Neural crest cell (in vitro differentiated cells): ENCODE measurements around the gene INO80B. TPM values are rescaled to one million over a fixed set of nuclear protein-coding genes. Genes with fewer than 3 reads are reported as not detected.

Experiments
- DNase-seq: peaks from one replicate; pipeline ENCODE4 v3.0.0; 2021; ENCODE audit warnings: low read depth, mixed read lengths, low spot score
- H3K27ac Mint-ChIP-seq: one replicate; pipeline ENCODE4 v1.8.0; 2021; ENCODE audit warnings: mild to moderate bottlenecking, mixed read lengths; ENCODE audit not compliant: unreplicated experiment
- H3K27me3 Mint-ChIP-seq: 2 replicates; pipeline ENCODE4 v1.8.0; 2021; ENCODE audit warnings: low read depth, mild to moderate bottlenecking, mixed read lengths
- H3K36me3 Mint-ChIP-seq: 2 replicates; pipeline ENCODE4 v1.8.0; 2021; ENCODE audit warnings: low read depth, mild to moderate bottlenecking, mixed read lengths
- H3K4me1 Mint-ChIP-seq: 2 replicates; pipeline ENCODE4 v1.8.0; 2021; ENCODE audit warnings: mixed read lengths
- H3K4me3 Mint-ChIP-seq: one replicate; pipeline ENCODE4 v1.8.0; 2021; ENCODE audit warnings: mild to moderate bottlenecking, mixed read lengths
- H3K9me3 Mint-ChIP-seq: 2 replicates; pipeline ENCODE4 v1.8.0; 2021; ENCODE audit warnings: mixed read lengths
- total RNA-seq: library from RNA; stranded (reverse); gene quantifications from 2 replicates; pipeline ENCODE4 v1.2.1, GENCODE V29; 2021
- TF ChIP-seq, protein P1 (sequence below): fragments of 200-600 bp; sonication (generic); conservative IDR thresholded peaks from 2 replicates; pipeline ENCODE4 v1.5.0; 2021; ENCODE audit warnings: antibody characterized with exemption, mild to moderate bottlenecking

INO80B gene
- total RNA-seq, 1 donor from 2014 or later = 33.1 TPM

DNA sequence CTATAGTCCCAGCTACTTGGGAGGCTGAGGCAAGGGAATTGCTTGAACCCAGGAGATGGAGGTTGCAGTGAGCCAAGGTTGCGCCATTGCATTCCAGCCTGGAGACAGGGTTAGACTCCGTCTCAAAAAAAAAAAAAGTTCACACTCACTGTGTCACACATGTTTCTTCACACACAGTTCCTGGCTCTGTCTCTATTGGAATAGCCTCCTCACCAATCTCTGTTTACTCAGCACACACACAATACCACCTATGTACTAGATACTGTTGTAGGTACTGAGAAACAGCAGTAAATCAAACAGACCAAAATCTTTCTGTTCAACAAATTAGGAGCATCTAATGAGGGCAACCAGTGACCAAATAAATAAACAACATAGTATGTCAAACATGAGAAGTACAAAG is 31.3 kb downstream of the INO80B start:
- no peak overlapping the region for H3K4me3 Mint-ChIP-seq
- H3K36me3 Mint-ChIP-seq = peaks cover 2% of the 10 kb centered on the region
- H3K27me3 Mint-ChIP-seq = no peaks in the 10 kb centered on the region
- TF ChIP-seq, protein P1, sequence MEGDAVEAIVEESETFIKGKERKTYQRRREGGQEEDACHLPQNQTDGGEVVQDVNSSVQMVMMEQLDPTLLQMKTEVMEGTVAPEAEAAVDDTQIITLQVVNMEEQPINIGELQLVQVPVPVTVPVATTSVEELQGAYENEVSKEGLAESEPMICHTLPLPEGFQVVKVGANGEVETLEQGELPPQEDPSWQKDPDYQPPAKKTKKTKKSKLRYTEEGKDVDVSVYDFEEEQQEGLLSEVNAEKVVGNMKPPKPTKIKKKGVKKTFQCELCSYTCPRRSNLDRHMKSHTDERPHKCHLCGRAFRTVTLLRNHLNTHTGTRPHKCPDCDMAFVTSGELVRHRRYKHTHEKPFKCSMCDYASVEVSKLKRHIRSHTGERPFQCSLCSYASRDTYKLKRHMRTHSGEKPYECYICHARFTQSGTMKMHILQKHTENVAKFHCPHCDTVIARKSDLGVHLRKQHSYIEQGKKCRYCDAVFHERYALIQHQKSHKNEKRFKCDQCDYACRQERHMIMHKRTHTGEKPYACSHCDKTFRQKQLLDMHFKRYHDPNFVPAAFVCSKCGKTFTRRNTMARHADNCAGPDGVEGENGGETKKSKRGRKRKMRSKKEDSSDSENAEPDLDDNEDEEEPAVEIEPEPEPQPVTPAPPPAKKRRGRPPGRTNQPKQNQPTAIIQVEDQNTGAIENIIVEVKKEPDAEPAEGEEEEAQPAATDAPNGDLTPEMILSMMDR = no peak
- H3K9me3 Mint-ChIP-seq = no peaks in the 10 kb centered on the region
- no peak for DNase-seq
- peaks cover 19% of the 10 kb centered on the region for H3K4me1 Mint-ChIP-seq
- no peak overlapping the region for H3K27ac Mint-ChIP-seq

DNA sequence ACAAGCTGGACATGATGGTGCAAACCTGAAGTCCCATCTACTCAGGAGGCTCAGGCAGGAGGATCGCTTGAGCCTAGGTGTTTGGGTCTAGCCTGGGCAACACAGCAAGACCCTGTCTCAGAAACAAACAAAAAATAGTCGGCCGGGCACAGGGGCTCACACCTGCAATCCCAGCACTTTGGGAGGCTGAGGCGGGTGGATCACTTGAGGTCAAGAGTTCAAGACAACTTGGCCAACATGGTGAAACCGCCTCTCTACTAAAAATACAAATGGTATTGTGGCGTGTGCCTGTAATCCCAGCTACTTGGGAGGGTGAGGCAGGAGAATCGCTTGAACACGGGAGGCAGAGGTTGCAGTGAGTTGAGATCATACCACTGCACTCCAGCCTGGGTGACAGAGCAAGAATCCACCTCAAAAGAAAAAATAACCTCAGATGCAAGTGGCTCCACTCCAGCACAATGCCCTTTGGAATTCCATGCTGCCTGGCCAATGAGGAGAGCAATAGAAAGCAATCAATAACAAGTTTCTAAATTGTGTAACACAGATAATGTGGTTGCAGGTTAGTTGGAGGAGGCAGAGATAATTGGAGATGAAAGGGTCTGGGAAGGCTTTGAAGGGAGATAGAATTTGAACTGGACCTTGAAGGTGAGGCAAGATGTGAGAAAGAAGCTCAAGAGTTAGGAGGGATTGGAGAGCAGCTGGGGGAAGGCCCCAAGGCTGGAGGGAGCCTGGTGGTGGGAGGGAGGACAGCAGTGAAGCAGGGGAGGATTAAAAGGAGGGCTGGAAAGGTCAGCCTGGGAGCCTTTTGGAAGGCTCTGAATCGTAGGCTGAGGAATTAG is 34.0 kb downstream of the INO80B start:
- TF ChIP-seq, protein P1 = no peak
- Mint-ChIP-seq H3K36me3 (peaks cover 5% of the 10 kb centered on the region), H3K9me3 (no peaks in the 10 kb centered on the region), H3K4me1 (no peaks in the 10 kb centered on the region), H3K27ac (no peak overlapping the region), H3K27me3 (no peaks in the 10 kb centered on the region), H3K4me3 (no peak overlapping the region)
- no peak for DNase-seq

DNA sequence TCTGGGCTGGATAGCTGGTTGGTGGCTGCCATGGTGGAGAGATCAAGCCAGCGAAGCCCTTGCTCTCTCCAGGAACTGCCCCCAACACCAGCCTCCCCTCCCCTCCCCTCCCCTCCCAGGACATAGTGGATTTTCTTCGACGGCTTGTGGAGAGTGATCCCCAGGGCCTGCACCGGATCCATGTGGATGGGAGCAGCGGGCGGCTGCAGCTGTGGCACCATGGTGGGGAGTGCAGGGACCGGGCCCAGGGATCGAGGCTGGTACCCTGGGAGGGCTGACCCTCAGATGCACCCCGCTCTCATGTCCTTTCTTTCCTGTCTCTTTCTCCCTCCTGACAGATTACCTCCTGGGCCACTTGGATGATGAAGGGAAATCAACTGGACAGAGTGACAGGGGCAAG is 35.0 kb downstream of the INO80B start:
- no peak for DNase-seq
- H3K27ac Mint-ChIP-seq = no peak overlapping the region
- no peaks in the 10 kb centered on the region for H3K9me3 Mint-ChIP-seq
- no peaks in the 10 kb centered on the region for H3K4me1 Mint-ChIP-seq
- H3K4me3 Mint-ChIP-seq = no peak overlapping the region
- H3K27me3 Mint-ChIP-seq = peaks cover 4% of the 10 kb centered on the region
- H3K36me3 Mint-ChIP-seq = peaks cover 11% of the 10 kb centered on the region
- TF ChIP-seq, protein P1 = no peak

DNA sequence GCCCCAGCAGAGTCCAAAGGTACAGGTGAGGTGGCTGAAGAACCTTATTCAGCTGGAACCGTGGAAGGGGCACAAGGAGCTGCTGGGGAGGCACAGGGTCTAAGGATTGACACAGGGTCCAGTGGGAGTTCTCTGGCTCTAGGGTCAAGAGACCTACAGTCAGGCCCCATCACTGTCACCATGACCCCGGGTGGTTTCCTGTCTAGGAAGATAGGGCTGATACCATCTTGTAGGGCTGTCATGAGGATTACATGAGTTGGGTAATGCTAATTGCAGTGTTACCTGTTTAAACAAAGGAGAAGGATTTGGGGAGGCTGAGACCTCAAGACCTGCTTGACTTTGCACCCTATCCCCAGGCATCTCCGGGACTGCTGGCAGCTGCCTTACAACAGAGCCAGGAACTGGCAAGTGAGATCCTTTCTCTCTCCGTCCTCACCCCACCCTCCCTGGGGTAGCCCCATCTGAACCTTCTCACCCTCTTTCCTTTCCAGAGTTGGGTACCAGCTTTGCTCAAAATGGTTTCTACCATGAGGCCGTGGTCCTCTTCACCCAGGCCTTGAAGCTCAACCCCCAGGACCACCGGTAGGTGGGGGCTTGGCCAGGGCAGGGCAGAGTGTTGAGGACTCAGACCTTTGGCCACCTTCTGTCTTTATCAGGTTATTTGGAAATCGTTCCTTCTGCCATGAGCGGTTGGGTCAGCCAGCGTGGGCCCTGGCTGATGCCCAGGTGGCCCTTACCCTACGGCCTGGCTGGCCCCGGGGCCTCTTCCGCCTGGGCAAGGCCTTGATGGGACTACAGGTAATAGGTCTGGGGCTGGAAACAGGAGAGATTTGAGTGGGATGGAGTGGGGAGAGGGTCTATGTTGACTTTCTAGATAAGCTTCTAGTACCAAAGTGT is 37.0 kb downstream of the INO80B start:
- H3K27ac Mint-ChIP-seq = no peak overlapping the region
- no peaks in the 10 kb centered on the region for H3K9me3 Mint-ChIP-seq
- TF ChIP-seq, protein P1 = no peak
- H3K4me1 Mint-ChIP-seq = no peaks in the 10 kb centered on the region
- peaks cover 15% of the 10 kb centered on the region for H3K36me3 Mint-ChIP-seq
- H3K27me3 Mint-ChIP-seq = peaks cover 24% of the 10 kb centered on the region
- H3K4me3 Mint-ChIP-seq = no peak overlapping the region
- DNase-seq = no peak

DNA sequence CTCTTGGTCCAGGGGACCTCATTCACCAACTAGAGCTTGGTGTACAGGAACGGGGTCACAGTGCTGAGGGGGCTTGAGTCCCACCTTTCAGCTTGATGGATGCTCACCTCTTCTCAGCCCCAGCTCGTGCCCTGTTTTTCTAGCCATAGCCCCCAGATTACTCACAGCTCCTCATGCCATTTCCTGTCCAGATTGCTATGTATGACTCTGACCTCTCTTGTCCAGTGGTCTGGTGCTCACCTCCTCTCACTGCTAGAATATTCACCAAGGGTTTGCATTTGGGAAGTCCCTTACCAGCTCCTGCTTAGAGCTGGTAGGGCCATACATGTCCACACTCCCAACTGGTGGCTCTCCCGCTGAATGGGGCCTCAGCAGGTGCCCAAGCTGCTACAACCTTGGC is 38.7 kb downstream of the INO80B start:
- no peak overlapping the region for H3K4me3 Mint-ChIP-seq
- no peak for DNase-seq
- H3K27ac Mint-ChIP-seq = no peak overlapping the region
- H3K27me3 Mint-ChIP-seq = peaks cover 41% of the 10 kb centered on the region
- H3K4me1 Mint-ChIP-seq = peaks cover 5% of the 10 kb centered on the region
- no peaks in the 10 kb centered on the region for H3K9me3 Mint-ChIP-seq
- peaks cover 15% of the 10 kb centered on the region for H3K36me3 Mint-ChIP-seq
- TF ChIP-seq, protein P1 = no peak
